Progenitor cell of endocrine pancreas (in vitro differentiated cells): ENCODE results near the gene STARD13. TPM values are rescaled to one million over a fixed set of nuclear protein-coding genes. Genes with fewer than 3 reads are reported as not detected.

ENCODE experiments used
- DNase-seq: peaks from one replicate; pipeline ENCODE4 v3.0.0; 2021; ENCODE audit warnings: low spot score; ENCODE audit not compliant: unreplicated experiment
- H3K27ac Mint-ChIP-seq: 2 replicates; pipeline ENCODE4 v1.8.0; 2021; ENCODE audit warnings: mild to moderate bottlenecking, moderate library complexity, mixed read lengths
- H3K27me3 Mint-ChIP-seq: 2 replicates; pipeline ENCODE4 v1.8.0; 2021; ENCODE audit warnings: mixed read lengths
- H3K36me3 Mint-ChIP-seq: 2 replicates; pipeline ENCODE4 v1.8.0; 2022; ENCODE audit warnings: mixed read lengths; ENCODE audit not compliant: insufficient read depth
- H3K4me1 Mint-ChIP-seq: 2 replicates; pipeline ENCODE4 v1.8.0; 2021; ENCODE audit warnings: low read depth, mixed read lengths
- H3K4me3 Mint-ChIP-seq: 2 replicates; pipeline ENCODE4 v1.8.0; 2021; ENCODE audit warnings: low read depth, mild to moderate bottlenecking, moderate library complexity, mixed read lengths
- H3K9me3 Mint-ChIP-seq: 2 replicates; pipeline ENCODE4 v1.8.0; 2021; ENCODE audit warnings: low read depth, mixed read lengths
- total RNA-seq: library from RNA; stranded (reverse); gene quantifications from 2 replicates; pipeline ENCODE4 v1.2.1, GENCODE V29; 2021
- TF ChIP-seq, protein P1 (sequence below): fragments of 200-600 bp; sonication (generic); IDR thresholded peaks from one replicate; pipeline ENCODE4 v1.5.0; 2021; ENCODE audit warnings: antibody characterized with exemption, mild to moderate bottlenecking; ENCODE audit not compliant: unreplicated experiment

Gene STARD13
- total RNA-seq, 1 donor from 2014 or later = 11.7 TPM

DNA sequence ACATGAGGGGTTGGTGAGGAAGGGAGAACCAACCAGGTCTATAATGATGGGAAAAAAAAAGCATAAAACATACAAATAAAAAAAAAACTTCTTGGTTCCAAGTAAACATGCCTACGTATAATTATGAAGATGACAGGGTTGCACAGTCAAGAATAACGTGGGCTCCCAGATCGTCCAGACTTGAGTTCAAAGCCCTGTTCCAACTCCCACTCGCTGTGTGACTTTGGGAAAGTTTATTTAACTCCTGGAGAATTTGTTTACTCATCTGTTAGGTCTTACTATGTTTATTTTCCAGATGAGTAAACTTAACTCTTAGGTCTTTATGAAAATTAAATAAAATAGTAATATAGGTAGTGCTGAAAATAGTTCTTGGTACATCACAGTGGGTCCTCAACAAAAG lies 13.8 kb downstream of the STARD13 start:
- no peak for DNase-seq
- TF ChIP-seq, protein P1, sequence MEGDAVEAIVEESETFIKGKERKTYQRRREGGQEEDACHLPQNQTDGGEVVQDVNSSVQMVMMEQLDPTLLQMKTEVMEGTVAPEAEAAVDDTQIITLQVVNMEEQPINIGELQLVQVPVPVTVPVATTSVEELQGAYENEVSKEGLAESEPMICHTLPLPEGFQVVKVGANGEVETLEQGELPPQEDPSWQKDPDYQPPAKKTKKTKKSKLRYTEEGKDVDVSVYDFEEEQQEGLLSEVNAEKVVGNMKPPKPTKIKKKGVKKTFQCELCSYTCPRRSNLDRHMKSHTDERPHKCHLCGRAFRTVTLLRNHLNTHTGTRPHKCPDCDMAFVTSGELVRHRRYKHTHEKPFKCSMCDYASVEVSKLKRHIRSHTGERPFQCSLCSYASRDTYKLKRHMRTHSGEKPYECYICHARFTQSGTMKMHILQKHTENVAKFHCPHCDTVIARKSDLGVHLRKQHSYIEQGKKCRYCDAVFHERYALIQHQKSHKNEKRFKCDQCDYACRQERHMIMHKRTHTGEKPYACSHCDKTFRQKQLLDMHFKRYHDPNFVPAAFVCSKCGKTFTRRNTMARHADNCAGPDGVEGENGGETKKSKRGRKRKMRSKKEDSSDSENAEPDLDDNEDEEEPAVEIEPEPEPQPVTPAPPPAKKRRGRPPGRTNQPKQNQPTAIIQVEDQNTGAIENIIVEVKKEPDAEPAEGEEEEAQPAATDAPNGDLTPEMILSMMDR = no peak
- Mint-ChIP-seq H3K9me3 (no peaks in the 10 kb centered on the region), H3K27me3 (no peaks in the 10 kb centered on the region), H3K36me3 (no peaks in the 10 kb centered on the region), H3K27ac (no peak overlapping the region), H3K4me1 (peaks cover 11% of the 10 kb centered on the region), H3K4me3 (no peak overlapping the region)

DNA sequence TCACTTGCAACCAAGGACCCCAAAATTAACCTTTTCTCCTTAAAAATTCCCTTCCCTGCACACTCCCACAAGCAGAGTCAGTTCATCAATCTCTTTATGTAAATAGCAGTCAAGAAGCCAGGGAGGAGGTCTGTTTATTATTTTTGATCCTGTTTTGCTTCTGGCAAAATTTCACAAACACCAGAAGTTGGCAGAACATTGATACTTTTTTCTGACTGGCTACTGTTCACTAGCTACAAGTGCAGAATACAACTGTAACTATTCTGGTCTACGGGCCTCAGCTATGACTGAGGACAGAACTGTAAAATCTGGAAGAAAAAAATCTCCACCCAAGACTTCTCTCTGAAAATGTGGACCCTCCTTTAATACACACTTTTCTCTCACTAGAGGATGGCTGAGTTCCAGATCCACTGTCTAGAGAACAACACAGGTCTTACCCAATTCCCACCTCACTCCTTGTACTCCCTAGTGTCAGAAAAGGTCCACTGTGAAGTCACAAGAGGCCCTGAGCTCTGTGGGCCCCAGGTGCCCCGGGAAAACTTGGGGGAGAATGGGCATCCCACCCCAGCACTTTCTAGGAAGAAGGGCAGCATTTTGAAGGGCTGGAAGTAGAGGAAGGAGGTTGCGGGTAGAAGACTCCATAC lies 14.5 kb downstream of the STARD13 start:
- Mint-ChIP-seq H3K36me3 (no peaks in the 10 kb centered on the region), H3K27me3 (no peaks in the 10 kb centered on the region), H3K27ac (no peak overlapping the region), H3K4me1 (peaks cover 14% of the 10 kb centered on the region), H3K4me3 (no peak overlapping the region), H3K9me3 (no peaks in the 10 kb centered on the region)
- DNase-seq = no peak
- TF ChIP-seq, protein P1 = no peak

DNA sequence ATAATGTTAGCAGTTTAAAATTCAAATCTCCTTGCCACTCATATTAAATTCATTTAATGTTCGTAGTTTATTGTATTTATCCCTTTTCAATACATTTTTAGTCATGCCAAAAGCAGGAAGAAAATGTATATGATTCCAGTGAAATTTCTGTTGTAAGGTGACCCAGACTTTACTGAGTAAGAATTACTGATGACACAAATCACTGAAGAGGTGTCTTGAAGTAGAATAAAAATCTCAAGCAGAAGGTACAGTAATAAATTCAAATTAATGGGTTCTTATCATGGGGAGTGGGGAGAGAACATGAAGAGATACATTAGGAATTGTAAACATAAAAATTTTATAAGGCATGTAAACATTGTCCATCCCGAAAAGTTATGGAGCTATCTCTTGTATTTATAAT lies 19.9 kb downstream of the STARD13 start:
- Mint-ChIP-seq H3K27me3 (no peaks in the 10 kb centered on the region), H3K27ac (no peak overlapping the region), H3K36me3 (no peaks in the 10 kb centered on the region), H3K4me3 (no peak overlapping the region), H3K4me1 (peaks cover 7% of the 10 kb centered on the region), H3K9me3 (no peaks in the 10 kb centered on the region)
- DNase-seq = no peak
- TF ChIP-seq, protein P1 = no peak

- Mint-ChIP-seq H3K9me3 (no peaks in the 10 kb centered on the region), H3K27me3 (no peaks in the 10 kb centered on the region), H3K4me3 (no peak overlapping the region)
Observed at GRCh38 chr13:33265133-33265532, 20.4 kb downstream of the STARD13 start.

DNA sequence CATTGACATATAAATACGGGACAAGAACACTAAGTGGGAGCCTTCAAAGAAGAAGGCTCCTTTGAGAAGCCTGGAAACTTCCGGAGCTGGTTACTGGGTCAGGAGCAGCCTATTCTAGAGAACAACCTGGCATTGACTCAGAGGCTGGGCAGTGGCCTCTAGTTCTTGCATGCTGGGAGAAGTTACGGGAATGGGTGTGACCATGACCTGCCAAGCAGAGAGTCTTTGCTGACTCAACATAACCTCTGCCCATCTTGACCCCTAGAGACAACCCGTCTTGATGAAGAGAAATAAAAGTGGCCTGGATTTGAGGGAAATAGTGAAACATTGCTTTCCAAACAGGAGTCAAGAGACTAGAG lies 21.0 kb downstream of the STARD13 start:
- Mint-ChIP-seq H3K36me3 (no peaks in the 10 kb centered on the region), H3K27me3 (no peaks in the 10 kb centered on the region), H3K4me3 (no peak overlapping the region), H3K9me3 (no peaks in the 10 kb centered on the region), H3K27ac (no peak overlapping the region), H3K4me1 (peaks cover 7% of the 10 kb centered on the region)
- TF ChIP-seq, protein P1 = no peak
- no peak for DNase-seq

More at GRCh38 chr13:33265133-33265532, 20.4 kb downstream of the STARD13 start:
- no peak for DNase-seq
- TF ChIP-seq, protein P1 = no peak
- no peak overlapping the region for H3K27ac Mint-ChIP-seq
- H3K4me1 Mint-ChIP-seq = peaks cover 7% of the 10 kb centered on the region
- no peaks in the 10 kb centered on the region for H3K36me3 Mint-ChIP-seq
